Neural cell (in vitro differentiated cells): ENCODE results near the gene TLX3. TPM values are rescaled to one million over a fixed set of nuclear protein-coding genes. Genes with fewer than 3 reads are reported as not detected.

Experiments
- H2AFZ ChIP-seq: fragments of 200-600, 300-800 bp; sonication (generic), shearing (Covaris generic); 2 replicates; pipeline ENCODE4 v1.6.0; 2014; ENCODE audit warnings: low read depth, mild to moderate bottlenecking, antibody characterized with exemption, low read length, moderate library complexity
- H3F3A ChIP-seq: fragments of 200-600 bp; shearing (Covaris generic); 2 replicates; pipeline ENCODE4 v1.6.1; 2016; ENCODE audit warnings: mild to moderate bottlenecking, moderate library complexity, mixed read lengths, antibody characterized with exemption, low read length; ENCODE audit not compliant: insufficient read depth, poor library complexity, severe bottlenecking
- H3K27ac ChIP-seq: fragments of 200-600, 300-800 bp; sonication (generic), shearing (Covaris generic); 2 replicates; pipeline ENCODE4 v1.5.1; 2014; ENCODE audit warnings: mild to moderate bottlenecking, low read length, moderate library complexity
- H3K27me3 ChIP-seq: fragments of 300-800, 200-600 bp; sonication (generic), shearing (Covaris generic); 2 replicates; pipeline ENCODE4 v1.6.0; 2014; ENCODE audit warnings: mild to moderate bottlenecking, low read depth, low read length, moderate library complexity; ENCODE audit not compliant: insufficient read depth
- H3K36me3 ChIP-seq: fragments of 300-800, 200-600 bp; sonication (generic), shearing (Covaris generic); 2 replicates; pipeline ENCODE4 v1.5.1; 2014; ENCODE audit warnings: mild to moderate bottlenecking, antibody characterized with exemption, low read length, moderate library complexity; ENCODE audit not compliant: insufficient read depth
- H3K4me2 ChIP-seq: fragments of 300-800, 200-600 bp; sonication (generic), shearing (Covaris generic); 2 replicates; pipeline ENCODE4 v1.6.0; 2014; ENCODE audit warnings: mild to moderate bottlenecking, low read length
- H3K4me3 ChIP-seq: fragments of 300-800, 200-600 bp; sonication (generic), shearing (Covaris generic); 2 replicates; pipeline ENCODE4 v1.5.1; 2014; ENCODE audit warnings: mild to moderate bottlenecking, low read length, moderate library complexity
- H3K79me2 ChIP-seq: fragments of 200-600 bp; shearing (Covaris generic); replicated peaks from 2 replicates; pipeline ENCODE4 v1.6.0; 2014; ENCODE audit warnings: mild to moderate bottlenecking, low read length, moderate library complexity; ENCODE audit not compliant: insufficient read depth
- H3K9ac ChIP-seq: fragments of 300-800, 200-600 bp; sonication (generic), shearing (Covaris generic); 2 replicates; pipeline ENCODE4 v1.6.1; 2016; ENCODE audit warnings: mild to moderate bottlenecking, low read length, mixed read lengths
- H3K9me2 ChIP-seq: fragments of 200-600 bp; shearing (Covaris generic); 2 replicates; pipeline ENCODE4 v1.6.1; 2016; ENCODE audit warnings: mild to moderate bottlenecking, low read length, mixed read lengths; ENCODE audit not compliant: insufficient read depth
- H3K9me3 ChIP-seq: fragments of 200-600, 300-800 bp; sonication (generic), shearing (Covaris generic); 2 replicates; pipeline ENCODE4 v1.6.1; 2016; ENCODE audit warnings: mild to moderate bottlenecking, mixed run types, low read length, moderate library complexity, mixed read lengths
- H4K20me1 ChIP-seq: fragments of 200-600 bp; shearing (Covaris generic); 2 replicates; pipeline ENCODE4 v1.6.1; 2016; ENCODE audit warnings: mild to moderate bottlenecking, mixed run types; ENCODE audit not compliant: insufficient read depth
- EP300 ChIP-seq: fragments of 450-650 bp; conservative IDR thresholded peaks from 2 replicates; pipeline ENCODE4 v1.6.1; 2014; ENCODE audit warnings: antibody characterized with exemption, mild to moderate bottlenecking, moderate library complexity; ENCODE audit not compliant: poor library complexity, severe bottlenecking
- EZH2 ChIP-seq: fragments of 200-600, 300-800 bp; shearing (Covaris generic), sonication (generic); IDR thresholded peaks from 2 replicates; pipeline ENCODE4 v1.6.1; 2014; ENCODE audit warnings: antibody characterized with exemption, low read length, borderline replicate concordance, mild to moderate bottlenecking; ENCODE audit not compliant: insufficient read depth, poor library complexity, severe bottlenecking
- MXI1 ChIP-seq: fragments of 450-650 bp; conservative IDR thresholded peaks from 2 replicates; pipeline ENCODE4 v1.6.1; 2014; ENCODE audit warnings: antibody characterized with exemption, mild to moderate bottlenecking; ENCODE audit not compliant: poor library complexity, severe bottlenecking
- POLR2AphosphoS5 ChIP-seq: IDR thresholded peaks from 2 replicates; pipeline ENCODE4 v1.6.1; 2012
- RAD21 ChIP-seq: fragments of 450-650 bp; conservative IDR thresholded peaks from 2 replicates; pipeline ENCODE4 v1.6.1; 2014; ENCODE audit warnings: antibody characterized with exemption, mild to moderate bottlenecking, moderate library complexity
- SMC3 ChIP-seq: fragments of 450-650 bp; conservative IDR thresholded peaks from 2 replicates; pipeline ENCODE4 v1.6.1; 2014; ENCODE audit warnings: antibody characterized with exemption, mild to moderate bottlenecking, moderate library complexity; ENCODE audit not compliant: poor library complexity
- TAF1 ChIP-seq: IDR thresholded peaks from 2 replicates; pipeline ENCODE4 v1.6.1; 2012; ENCODE audit warnings: low read depth
- polyA plus RNA-seq: library from polyadenylated mRNA; depleted of rRNA; stranded (reverse); fragments of >200 nt; gene quantifications from 2 replicates; pipeline ENCODE4 v1.2.3, GENCODE V29; 2014
- TF ChIP-seq, protein P1 (sequence below): IDR thresholded peaks from 2 replicates; pipeline ENCODE4 v1.6.1; 2012; ENCODE audit warnings: borderline replicate concordance
- TF ChIP-seq, protein P2 (sequence below): fragments of 450-650 bp; IDR thresholded peaks from 2 replicates; pipeline ENCODE4 v1.5.1; 2014; ENCODE audit warnings: antibody characterized with exemption, mild to moderate bottlenecking, moderate library complexity; ENCODE audit not compliant: poor library complexity, severe bottlenecking

Gene TLX3
- polyA plus RNA-seq, 1 donor from 2014 or later, result not detected

DNA sequence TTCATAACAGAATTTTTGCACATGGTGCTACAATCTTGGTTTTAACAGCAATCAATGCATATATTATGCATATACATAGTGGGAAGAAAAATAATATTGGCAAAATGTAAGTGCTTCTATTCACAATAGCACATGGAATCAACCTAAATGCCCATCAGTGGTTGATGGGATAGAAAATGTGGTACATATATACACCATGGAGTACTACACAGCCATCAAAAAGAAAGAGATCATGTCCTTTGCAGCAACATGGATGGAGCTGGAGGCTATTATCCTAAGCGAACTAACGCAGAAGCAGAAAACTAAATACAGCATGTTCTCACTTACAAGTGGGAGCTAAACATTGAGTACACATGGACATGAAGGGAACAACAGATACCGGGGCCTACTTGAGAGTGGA is 37.2 kb upstream of the TLX3 start:
- Histone ChIP-seq H3K27ac (no peak overlapping the region), H3K9me3 (no peaks in the 10 kb centered on the region), H3F3A (no peaks in the 10 kb centered on the region), H3K9me2 (no peaks in the 10 kb centered on the region), H2AFZ (no peak overlapping the region), H3K27me3 (no peaks in the 10 kb centered on the region), H3K4me3 (no peak overlapping the region), H3K79me2 (no peaks in the 10 kb centered on the region), H4K20me1 (no peaks in the 10 kb centered on the region), H3K4me2 (no peak overlapping the region), H3K36me3 (no peaks in the 10 kb centered on the region), H3K9ac (no peak overlapping the region)
- TF ChIP-seq TAF1, result no peak
- TF ChIP-seq, protein P1, sequence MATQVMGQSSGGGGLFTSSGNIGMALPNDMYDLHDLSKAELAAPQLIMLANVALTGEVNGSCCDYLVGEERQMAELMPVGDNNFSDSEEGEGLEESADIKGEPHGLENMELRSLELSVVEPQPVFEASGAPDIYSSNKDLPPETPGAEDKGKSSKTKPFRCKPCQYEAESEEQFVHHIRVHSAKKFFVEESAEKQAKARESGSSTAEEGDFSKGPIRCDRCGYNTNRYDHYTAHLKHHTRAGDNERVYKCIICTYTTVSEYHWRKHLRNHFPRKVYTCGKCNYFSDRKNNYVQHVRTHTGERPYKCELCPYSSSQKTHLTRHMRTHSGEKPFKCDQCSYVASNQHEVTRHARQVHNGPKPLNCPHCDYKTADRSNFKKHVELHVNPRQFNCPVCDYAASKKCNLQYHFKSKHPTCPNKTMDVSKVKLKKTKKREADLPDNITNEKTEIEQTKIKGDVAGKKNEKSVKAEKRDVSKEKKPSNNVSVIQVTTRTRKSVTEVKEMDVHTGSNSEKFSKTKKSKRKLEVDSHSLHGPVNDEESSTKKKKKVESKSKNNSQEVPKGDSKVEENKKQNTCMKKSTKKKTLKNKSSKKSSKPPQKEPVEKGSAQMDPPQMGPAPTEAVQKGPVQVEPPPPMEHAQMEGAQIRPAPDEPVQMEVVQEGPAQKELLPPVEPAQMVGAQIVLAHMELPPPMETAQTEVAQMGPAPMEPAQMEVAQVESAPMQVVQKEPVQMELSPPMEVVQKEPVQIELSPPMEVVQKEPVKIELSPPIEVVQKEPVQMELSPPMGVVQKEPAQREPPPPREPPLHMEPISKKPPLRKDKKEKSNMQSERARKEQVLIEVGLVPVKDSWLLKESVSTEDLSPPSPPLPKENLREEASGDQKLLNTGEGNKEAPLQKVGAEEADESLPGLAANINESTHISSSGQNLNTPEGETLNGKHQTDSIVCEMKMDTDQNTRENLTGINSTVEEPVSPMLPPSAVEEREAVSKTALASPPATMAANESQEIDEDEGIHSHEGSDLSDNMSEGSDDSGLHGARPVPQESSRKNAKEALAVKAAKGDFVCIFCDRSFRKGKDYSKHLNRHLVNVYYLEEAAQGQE, result no peak
- no peak for TF ChIP-seq POLR2AphosphoS5
- no peak for TF ChIP-seq MXI1
- TF ChIP-seq EZH2, result no peak
- TF ChIP-seq RAD21, result no peak
- no peak for TF ChIP-seq SMC3
- TF ChIP-seq, protein P2, sequence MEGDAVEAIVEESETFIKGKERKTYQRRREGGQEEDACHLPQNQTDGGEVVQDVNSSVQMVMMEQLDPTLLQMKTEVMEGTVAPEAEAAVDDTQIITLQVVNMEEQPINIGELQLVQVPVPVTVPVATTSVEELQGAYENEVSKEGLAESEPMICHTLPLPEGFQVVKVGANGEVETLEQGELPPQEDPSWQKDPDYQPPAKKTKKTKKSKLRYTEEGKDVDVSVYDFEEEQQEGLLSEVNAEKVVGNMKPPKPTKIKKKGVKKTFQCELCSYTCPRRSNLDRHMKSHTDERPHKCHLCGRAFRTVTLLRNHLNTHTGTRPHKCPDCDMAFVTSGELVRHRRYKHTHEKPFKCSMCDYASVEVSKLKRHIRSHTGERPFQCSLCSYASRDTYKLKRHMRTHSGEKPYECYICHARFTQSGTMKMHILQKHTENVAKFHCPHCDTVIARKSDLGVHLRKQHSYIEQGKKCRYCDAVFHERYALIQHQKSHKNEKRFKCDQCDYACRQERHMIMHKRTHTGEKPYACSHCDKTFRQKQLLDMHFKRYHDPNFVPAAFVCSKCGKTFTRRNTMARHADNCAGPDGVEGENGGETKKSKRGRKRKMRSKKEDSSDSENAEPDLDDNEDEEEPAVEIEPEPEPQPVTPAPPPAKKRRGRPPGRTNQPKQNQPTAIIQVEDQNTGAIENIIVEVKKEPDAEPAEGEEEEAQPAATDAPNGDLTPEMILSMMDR, result no peak
- TF ChIP-seq EP300, result no peak

DNA sequence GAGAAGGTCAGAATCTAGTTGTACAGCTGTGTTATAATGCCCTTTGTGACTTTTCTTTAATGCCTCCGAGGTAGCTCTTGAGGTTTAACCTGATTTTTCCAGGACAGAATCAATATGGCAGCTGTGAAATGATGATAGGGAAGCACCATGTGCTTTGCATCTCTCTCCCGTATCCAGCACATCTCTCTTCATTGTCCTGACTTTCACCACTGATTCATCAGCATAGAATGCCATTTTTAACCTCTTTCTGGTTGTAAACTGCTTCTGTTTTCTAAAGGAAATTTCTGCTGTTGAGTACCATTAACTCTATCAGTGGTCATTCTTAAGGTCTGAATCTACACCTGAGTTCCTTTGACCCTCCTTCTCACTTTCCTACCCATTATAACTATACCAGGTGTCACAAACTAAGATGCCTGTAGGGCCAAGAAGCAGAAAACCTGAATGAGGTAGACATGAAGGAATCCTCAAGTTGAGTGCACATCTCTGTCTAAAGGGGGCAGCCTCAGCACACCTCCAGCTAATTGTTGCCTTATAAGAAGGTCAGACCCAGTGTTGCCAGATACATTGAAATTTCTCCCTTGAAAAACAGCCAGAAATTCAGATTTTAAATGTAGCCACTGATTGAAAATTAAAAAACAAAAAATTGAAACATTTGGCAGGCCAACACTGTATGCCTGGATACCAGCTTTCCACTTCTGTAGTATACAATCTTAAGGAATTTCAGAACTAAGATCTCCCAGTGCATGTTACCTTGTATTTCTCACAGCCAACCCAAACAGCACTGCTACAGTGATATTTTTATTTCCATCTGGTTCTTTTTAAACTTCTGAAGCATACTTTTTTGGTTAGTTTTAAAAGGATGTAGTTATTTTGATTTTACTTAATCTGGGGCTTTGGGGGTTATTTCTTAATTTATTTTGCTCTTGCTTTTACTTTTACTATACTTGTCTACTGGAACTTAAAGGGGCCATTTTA is 35.8 kb upstream of the TLX3 start:
- Histone ChIP-seq H3K36me3 (no peaks in the 10 kb centered on the region), H3F3A (no peaks in the 10 kb centered on the region), H3K27me3 (no peaks in the 10 kb centered on the region), H3K27ac (no peak overlapping the region), H3K9me3 (no peaks in the 10 kb centered on the region), H2AFZ (no peak overlapping the region), H3K4me3 (no peak overlapping the region), H3K4me2 (no peak overlapping the region), H3K79me2 (no peaks in the 10 kb centered on the region), H4K20me1 (no peaks in the 10 kb centered on the region), H3K9me2 (no peaks in the 10 kb centered on the region), H3K9ac (no peak overlapping the region)
- TF ChIP-seq, protein P1, result no peak
- no peak for TF ChIP-seq EP300
- no peak for TF ChIP-seq TAF1
